Naive thymus-derived CD8-positive, alpha-beta T cell (primary cell): Measurements from ENCODE around the gene GOLGA6L10. TPM values are rescaled to one million over a fixed set of nuclear protein-coding genes. Genes with fewer than 3 reads are reported as not detected.
"Not testable (repeated sequence)": the region's sequence is repeated elsewhere in the genome, so short reads cannot be mapped to it uniquely, and the experiment has no call there.

Experiments
- ATAC-seq, 2 donors: fragments of 150-1000 bp; cut with Tn5 transposase in 1 of 2; sonication (Bioruptor Pico), chemical (Tn5 transposase) in 1 of 2; 1 replicate in 1 of 2; 2 replicates in 1 of 2; pipeline ENCODE4 v1.10.0; 2021; ENCODE audit warnings: mild to moderate bottlenecking in 2 of 2, moderate library complexity in 2 of 2
- POLR2A ChIA-PET: fragments of 350-600 bp; sonication (Branson Sonifier 250); formaldehyde crosslinking; loops from one replicate; lab custom pipeline; 2021; ENCODE audit warnings: antibody characterized with exemption; lab: Charles Lee
- DNase-seq, 10 donors: peaks; one replicate each; pipeline versions ENCODE4 v3.0.0 to v3.0.0-alpha.2; 2020 to 2022
- H3K27ac Mint-ChIP-seq, 10 donors: one replicate each; pipeline ENCODE4 v1.8.0; 2020 to 2022; ENCODE audit warnings: mild to moderate bottlenecking in 10 of 10, mixed read lengths in 10 of 10, moderate library complexity in 4 of 10, inconsistent platforms in 1 of 10
- H3K27me3 Mint-ChIP-seq, 5 donors: one replicate each; pipeline ENCODE4 v1.8.0; 2021 to 2022; ENCODE audit warnings: mixed read lengths in 5 of 5
- H3K36me3 Mint-ChIP-seq, 3 donors: one replicate each; pipeline ENCODE4 v1.8.0; 2020 to 2022; ENCODE audit warnings: mixed read lengths in 3 of 3, mild to moderate bottlenecking in 2 of 3, inconsistent platforms in 1 of 3
- H3K4me1 Mint-ChIP-seq, 4 donors: one replicate each; pipeline ENCODE4 v1.8.0; 2021 to 2022; ENCODE audit warnings: mixed read lengths in 4 of 4
- H3K4me3 Mint-ChIP-seq, 10 donors: one replicate each; pipeline ENCODE4 v1.8.0; 2020 to 2022; ENCODE audit warnings: mild to moderate bottlenecking in 10 of 10, mixed read lengths in 10 of 10, moderate library complexity in 6 of 10, inconsistent platforms in 1 of 10
- H3K9me3 Mint-ChIP-seq, 9 donors: one replicate each; pipeline ENCODE4 v1.8.0; 2020 to 2022; ENCODE audit warnings: mixed read lengths in 9 of 9, mild to moderate bottlenecking in 3 of 9, inconsistent platforms in 1 of 9, moderate library complexity in 1 of 9
- polyA plus RNA-seq, 3 donors: library from polyadenylated mRNA; unstranded; fragments of 300-500 nt; fragmentation: Illumina TruSeq; gene quantifications; one replicate each; pipeline ENCODE4 v1.2.3, GENCODE V29; 2021
- total RNA-seq, 8 experiments: library from RNA in 2 of 8; stranded (reverse) in 2 of 8; gene quantifications; one replicate each; pipeline ENCODE4 v1.2.3 and lab custom pipeline; 2021 to 2026

The GOLGA6L10 gene
- total and polyA plus RNA-seq, 5 experiments from 2014 or later = 0.05 to 4.7 (median 2.1) TPM; not detected in 1

DNA sequence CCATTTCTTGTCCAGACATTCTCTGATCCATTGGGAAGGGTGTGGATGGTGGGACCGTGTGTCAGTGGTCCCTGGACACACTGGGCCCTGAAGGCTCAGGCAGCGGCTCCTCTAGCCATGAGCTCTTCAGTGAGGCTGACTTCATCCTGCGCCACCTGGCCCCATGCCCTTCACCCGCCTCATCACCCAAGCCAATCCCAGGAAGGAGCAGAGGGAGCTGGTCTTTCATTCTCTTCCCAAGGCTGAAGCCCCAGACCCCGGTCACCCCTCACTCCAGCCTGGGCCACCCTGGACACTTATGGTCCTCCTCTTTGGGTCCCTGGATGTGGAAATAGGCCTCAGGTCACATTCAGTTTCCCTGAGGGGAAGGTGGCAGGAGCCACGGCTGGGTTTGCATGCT, 24.4 kb downstream of the GOLGA6L10 start:
- H3K36me3 Mint-ChIP-seq, H3K27ac Mint-ChIP-seq, DNase-seq, ATAC-seq, H3K27me3 Mint-ChIP-seq, POLR2A ChIA-PET, H3K9me3 Mint-ChIP-seq, H3K4me1 Mint-ChIP-seq, H3K4me3 Mint-ChIP-seq: not testable (repeated sequence)

GRCh38 chr15:82322488-82322887, 26.8 kb downstream of the GOLGA6L10 start:
- H3K4me3 Mint-ChIP-seq, H3K4me1 Mint-ChIP-seq, ATAC-seq, H3K9me3 Mint-ChIP-seq, H3K27ac Mint-ChIP-seq, H3K36me3 Mint-ChIP-seq, DNase-seq, POLR2A ChIA-PET, H3K27me3 Mint-ChIP-seq: not testable (repeated sequence)

GRCh38 chr15:82320861-82321260, 28.4 kb downstream of the GOLGA6L10 start:
- H3K4me3 Mint-ChIP-seq, H3K27me3 Mint-ChIP-seq, POLR2A ChIA-PET, H3K36me3 Mint-ChIP-seq, H3K27ac Mint-ChIP-seq, H3K4me1 Mint-ChIP-seq, H3K9me3 Mint-ChIP-seq, ATAC-seq: not testable (repeated sequence)
- DNase-seq = peak in 1 of 10 donors; percentile 52

GRCh38 chr15:82319522-82320278, 29.6 kb downstream of the GOLGA6L10 start:
- H3K27ac Mint-ChIP-seq, H3K4me1 Mint-ChIP-seq, H3K27me3 Mint-ChIP-seq, ATAC-seq, POLR2A ChIA-PET, H3K4me3 Mint-ChIP-seq, H3K36me3 Mint-ChIP-seq, H3K9me3 Mint-ChIP-seq: not testable (repeated sequence)
- DNase-seq = peak in 1 of 10 donors; percentile 52

DNA sequence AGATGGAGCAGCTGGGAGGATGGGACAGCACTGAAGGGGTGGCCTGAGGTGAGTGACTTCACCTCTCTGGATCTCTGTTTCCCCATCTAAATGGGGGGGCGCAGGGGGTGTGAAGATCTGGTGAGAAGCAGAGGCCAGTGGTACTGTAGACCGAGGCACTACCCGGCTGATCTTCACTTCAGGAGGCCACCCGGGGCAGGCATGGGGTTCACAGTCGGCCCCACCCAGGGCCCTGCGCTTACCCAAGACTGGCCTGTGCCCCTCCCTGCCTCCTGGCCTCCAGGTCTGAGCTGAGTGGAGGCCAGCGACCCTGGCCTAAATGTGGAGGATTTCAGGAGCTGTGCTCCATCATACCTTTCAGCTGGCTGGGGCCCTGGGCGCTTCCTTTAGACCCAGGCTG, 31.0 kb downstream of the GOLGA6L10 start:
- H3K27ac Mint-ChIP-seq, H3K4me3 Mint-ChIP-seq, ATAC-seq, H3K4me1 Mint-ChIP-seq, H3K27me3 Mint-ChIP-seq, H3K36me3 Mint-ChIP-seq, POLR2A ChIA-PET, H3K9me3 Mint-ChIP-seq: not testable (repeated sequence)
- peak in 1 of 10 donors; percentile 40 for DNase-seq

DNA sequence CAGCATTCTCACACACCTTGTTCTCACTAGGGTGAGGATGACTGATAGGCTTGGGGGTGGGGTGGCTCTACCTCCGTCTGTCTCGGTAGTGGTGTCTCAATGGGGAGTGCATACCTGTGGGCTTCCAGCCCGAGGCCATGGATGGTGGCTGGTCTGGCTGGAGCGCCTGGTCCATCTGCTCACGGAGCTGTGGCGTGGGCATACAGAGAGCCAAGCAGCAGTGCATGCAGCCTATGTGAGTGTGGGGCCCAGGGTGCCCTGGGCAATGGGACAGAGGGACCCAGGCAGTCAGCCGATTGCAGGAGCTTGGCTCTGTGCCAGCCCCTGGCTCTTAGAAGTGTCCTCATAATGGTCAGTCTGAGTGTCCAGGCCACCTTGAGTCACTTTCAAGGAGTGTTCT, 31.8 kb downstream of the GOLGA6L10 start:
- peak overlapping the region in 1 of 10 donors; percentile 52 for H3K27ac Mint-ChIP-seq
- ATAC-seq, H3K4me1 Mint-ChIP-seq, H3K4me3 Mint-ChIP-seq, H3K27me3 Mint-ChIP-seq, POLR2A ChIA-PET, H3K36me3 Mint-ChIP-seq, H3K9me3 Mint-ChIP-seq: not testable (repeated sequence)
- DNase-seq = peak in 1 of 10 donors; percentile 1

DNA sequence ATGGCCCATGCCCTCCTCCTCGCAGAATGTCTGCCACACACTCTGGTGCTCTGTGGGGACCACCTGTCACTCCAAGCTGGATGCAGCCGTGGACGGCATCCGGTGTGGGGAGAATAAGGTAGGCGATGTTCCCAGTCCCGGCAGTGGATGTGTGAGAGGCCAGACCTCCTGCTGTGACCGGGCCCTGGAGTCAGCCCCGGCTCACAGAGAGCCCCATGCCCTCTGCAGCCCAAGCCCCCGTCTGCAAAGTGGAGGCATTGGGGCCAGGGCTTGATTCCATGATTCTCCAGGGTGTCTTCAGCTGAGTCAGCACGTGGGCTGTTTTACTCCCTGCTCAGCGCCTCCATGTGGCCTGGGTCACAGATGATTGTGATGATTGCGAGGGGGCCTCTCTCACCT, 32.2 kb downstream of the GOLGA6L10 start:
- Mint-ChIP-seq H3K4me3 (no peak overlapping the region), H3K4me1 (no peaks in the 10 kb centered on the region), H3K27me3 (no peaks in the 10 kb centered on the region), H3K36me3 (peaks cover 0 to 2% (median 0%) of the 10 kb centered on the region in 3 donors), H3K27ac (no peak overlapping the region), H3K9me3 (no peaks in the 10 kb centered on the region)
- DNase-seq (peak in 1 of 10 donors; percentile 46), ATAC-seq (no peak)
- POLR2A ChIA-PET = no interaction called here

GRCh38 chr15:82316247-82317090, 32.8 kb downstream of the GOLGA6L10 start:
- ATAC-seq, H3K27me3 Mint-ChIP-seq, H3K27ac Mint-ChIP-seq, H3K9me3 Mint-ChIP-seq, H3K4me1 Mint-ChIP-seq, POLR2A ChIA-PET, H3K36me3 Mint-ChIP-seq, H3K4me3 Mint-ChIP-seq: not testable (repeated sequence)
- DNase-seq = peak in 1 of 10 donors; percentile 40

GRCh38 chr15:82315519-82316246, 33.6 kb downstream of the GOLGA6L10 start:
- H3K4me1 Mint-ChIP-seq = no peaks in the 10 kb centered on the region
- no peak overlapping the region for H3K4me3 Mint-ChIP-seq
- no peak overlapping the region for H3K27ac Mint-ChIP-seq
- no peak for ATAC-seq
- DNase-seq = peak in 1 of 10 donors; percentile 53
- no peaks in the 10 kb centered on the region for H3K27me3 Mint-ChIP-seq
- H3K36me3 Mint-ChIP-seq = peaks cover 4 to 6% (median 6%) of the 10 kb centered on the region in 3 donors
- H3K9me3 Mint-ChIP-seq = peaks cover 0 to 10% (median 4%) of the 10 kb centered on the region in 9 donors
- POLR2A ChIA-PET = no interaction called here

- DNase-seq (peak in 1 of 10 donors; percentile 54), ATAC-seq (no peak)
- Mint-ChIP-seq H3K4me1 (no peaks in the 10 kb centered on the region), H3K27me3 (no peaks in the 10 kb centered on the region), H3K36me3 (peaks cover 7 to 10% (median 10%) of the 10 kb centered on the region in 3 donors), H3K27ac (no peak overlapping the region), H3K4me3 (no peak overlapping the region), H3K9me3 (peaks cover 0 to 14% (median 4%) of the 10 kb centered on the region in 9 donors)
- POLR2A ChIA-PET = no interaction called here
Observed at GRCh38 chr15:82314769-82315518, 34.3 kb downstream of the GOLGA6L10 start.

DNA sequence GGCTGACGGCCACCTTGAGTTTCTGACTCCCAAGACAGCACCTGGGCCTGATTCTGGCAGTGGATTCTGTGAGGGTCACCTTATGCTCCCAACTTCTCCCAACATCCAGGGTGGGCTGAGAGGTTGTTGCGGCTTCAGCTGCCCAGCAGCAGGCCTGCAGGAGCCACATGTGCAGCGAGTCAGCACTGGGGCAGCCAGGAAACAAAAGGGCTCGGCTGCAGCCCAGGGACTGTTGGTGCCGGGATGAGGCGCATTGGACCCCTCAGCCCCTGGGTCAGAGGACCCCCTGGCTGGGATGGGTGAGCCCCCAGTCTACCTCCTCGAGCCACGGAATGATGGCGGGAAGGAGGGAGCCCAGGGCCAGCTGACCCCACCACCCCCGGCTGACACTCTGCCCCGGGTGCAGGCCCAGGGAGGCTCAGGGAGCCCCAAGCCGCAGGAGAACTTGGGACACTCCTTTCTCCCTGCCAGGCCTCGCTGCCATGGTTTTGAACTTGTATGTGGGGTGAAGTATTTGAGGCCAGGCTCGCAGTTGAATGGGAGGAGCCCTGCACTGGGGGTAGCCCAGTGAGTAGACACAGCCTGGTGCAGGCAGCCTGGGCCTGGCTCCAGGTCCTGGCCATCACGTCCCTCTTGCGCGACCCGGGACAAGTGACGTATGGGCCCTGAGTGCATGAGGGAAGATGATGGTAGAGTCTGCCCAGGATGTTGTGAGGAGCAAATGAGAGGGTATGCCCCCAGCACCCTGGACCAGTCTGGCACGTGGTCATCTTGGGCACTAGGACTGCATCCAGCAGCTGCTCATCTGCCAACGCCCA, 35.1 kb downstream of the GOLGA6L10 start:
- POLR2A ChIA-PET, H3K27ac Mint-ChIP-seq, H3K27me3 Mint-ChIP-seq, H3K4me1 Mint-ChIP-seq, ATAC-seq, H3K4me3 Mint-ChIP-seq: not testable (repeated sequence)
- DNase-seq = peak in 1 of 10 donors; percentile 13
- peaks cover 0 to 14% (median 4%) of the 10 kb centered on the region in 9 donors for H3K9me3 Mint-ChIP-seq
- peaks cover 7 to 10% (median 10%) of the 10 kb centered on the region in 3 donors for H3K36me3 Mint-ChIP-seq
